ENCODE results near the gene MT2A.
A peak's percentile ranks its signal among the peaks of the same experiment; 100 is the strongest.

Gene MT2A

DNA sequence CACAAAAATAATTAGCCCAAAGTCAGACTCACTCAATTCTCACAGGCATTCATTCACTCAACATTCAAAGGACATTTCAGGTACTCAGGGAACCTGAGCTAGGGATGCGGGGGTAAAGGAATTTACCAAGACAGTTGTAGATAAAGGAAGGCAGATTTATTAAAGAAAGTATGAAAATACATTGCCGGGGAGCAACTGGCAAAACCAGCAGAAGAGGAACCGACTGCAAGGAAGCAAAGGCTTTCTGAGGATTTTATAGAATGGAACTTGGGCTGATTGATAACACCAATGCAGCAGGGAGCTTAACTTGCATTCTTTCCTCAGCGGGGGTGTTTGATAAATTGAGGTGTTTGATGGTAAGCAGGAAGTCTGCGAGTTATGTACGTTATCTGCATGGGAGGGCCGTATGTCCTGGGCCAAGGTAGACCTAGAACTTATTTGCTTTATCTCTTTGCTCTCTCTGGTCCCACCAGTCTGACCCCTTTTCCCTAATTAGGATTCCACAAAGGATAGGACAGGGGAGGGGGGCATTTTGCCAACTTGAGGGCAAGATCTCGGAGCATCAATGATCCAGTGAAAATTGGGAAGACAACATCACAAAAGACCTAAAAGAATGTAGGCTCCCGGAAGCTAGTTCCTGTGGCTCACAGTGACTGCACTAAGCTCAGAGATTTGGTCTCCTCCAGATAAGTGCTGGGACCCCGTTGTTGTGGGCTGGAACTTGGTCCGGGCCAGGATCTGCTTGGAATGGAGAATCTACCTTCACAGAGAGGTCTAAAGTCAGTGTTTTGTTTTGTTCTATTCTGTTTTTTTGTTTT lies 24.8 kb upstream of the MT2A start:
- Histone ChIP-seq H3K4me1 (no peaks in the 10 kb centered on the region), H3K36me3 (no peaks in the 10 kb centered on the region), H3K27me3 (peaks cover 53% of the 10 kb centered on the region), H3K9me3 (no peaks in the 10 kb centered on the region; the same call in 1 of the 2 replicates), H3K4me3 (ENCODE audit: low read depth, low read length) (no peak overlapping the region)
- no peak for DNase-seq
- TF ChIP-seq, protein P1, sequence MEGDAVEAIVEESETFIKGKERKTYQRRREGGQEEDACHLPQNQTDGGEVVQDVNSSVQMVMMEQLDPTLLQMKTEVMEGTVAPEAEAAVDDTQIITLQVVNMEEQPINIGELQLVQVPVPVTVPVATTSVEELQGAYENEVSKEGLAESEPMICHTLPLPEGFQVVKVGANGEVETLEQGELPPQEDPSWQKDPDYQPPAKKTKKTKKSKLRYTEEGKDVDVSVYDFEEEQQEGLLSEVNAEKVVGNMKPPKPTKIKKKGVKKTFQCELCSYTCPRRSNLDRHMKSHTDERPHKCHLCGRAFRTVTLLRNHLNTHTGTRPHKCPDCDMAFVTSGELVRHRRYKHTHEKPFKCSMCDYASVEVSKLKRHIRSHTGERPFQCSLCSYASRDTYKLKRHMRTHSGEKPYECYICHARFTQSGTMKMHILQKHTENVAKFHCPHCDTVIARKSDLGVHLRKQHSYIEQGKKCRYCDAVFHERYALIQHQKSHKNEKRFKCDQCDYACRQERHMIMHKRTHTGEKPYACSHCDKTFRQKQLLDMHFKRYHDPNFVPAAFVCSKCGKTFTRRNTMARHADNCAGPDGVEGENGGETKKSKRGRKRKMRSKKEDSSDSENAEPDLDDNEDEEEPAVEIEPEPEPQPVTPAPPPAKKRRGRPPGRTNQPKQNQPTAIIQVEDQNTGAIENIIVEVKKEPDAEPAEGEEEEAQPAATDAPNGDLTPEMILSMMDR (IDR thresholded peaks at IDR 0.05; ENCODE audit: low read depth, low read length): no peak

DNA sequence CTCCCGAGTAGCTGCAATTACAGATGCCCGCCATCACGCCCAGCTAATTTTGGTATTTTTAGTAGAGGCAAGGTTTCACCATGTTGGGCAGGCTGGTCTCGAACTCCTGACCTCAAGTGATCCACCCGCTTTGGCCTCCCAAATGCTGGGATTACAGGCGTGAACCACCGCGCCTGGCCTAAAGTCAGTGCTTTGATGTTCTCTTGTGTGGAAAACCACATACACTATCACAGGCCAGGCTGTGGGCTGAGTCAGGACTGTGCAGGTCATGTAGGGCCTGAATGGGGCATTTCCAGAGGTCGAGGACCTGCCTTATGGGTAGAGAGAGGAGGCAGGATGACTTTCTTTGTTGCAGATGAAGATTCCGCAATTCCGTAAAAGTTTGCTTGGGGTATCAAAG lies 24.1 kb upstream of the MT2A start:
- H3K36me3 ChIP-seq: no peaks in the 10 kb centered on the region
- no peak for DNase-seq
- no peaks in the 10 kb centered on the region for H3K4me1 ChIP-seq
- peaks cover 60% of the 10 kb centered on the region for H3K27me3 ChIP-seq
- H3K4me3 ChIP-seq (ENCODE audit: low read depth, low read length): no peak overlapping the region
- H3K9me3 ChIP-seq: no peaks in the 10 kb centered on the region; the same call in 1 of the 2 replicates
- TF ChIP-seq, protein P1 (IDR thresholded peaks at IDR 0.05; ENCODE audit: low read depth, low read length): no peak

DNA sequence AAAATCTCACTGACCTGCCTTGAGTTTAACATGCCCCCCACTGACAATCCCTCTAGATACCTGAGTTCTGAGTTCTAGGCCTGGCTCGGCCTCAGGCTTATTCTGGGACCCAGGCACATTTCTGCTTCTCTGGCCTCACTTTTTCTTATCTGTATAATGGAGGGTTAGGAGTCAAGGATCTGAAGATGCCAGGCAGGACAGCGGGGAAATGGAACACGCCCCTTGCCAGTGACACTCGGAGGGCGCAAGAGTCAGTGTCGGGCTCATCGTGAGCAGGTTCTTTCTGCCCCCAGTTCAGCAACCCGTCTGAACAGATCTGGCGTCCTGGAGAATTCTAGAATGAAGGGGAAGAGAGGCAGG lies 19.6 kb upstream of the MT2A start:
- TF ChIP-seq, protein P1 (IDR thresholded peaks at IDR 0.05; ENCODE audit: low read depth, low read length): no peak
- H3K27me3 ChIP-seq: peaks cover 64% of the 10 kb centered on the region
- no peak overlapping the region for H3K4me3 ChIP-seq (ENCODE audit: low read depth, low read length)
- H3K36me3 ChIP-seq: no peaks in the 10 kb centered on the region
- H3K9me3 ChIP-seq: no peaks in the 10 kb centered on the region; the same call in 1 of the 2 replicates
- no peak for DNase-seq
- no peaks in the 10 kb centered on the region for H3K4me1 ChIP-seq

DNA sequence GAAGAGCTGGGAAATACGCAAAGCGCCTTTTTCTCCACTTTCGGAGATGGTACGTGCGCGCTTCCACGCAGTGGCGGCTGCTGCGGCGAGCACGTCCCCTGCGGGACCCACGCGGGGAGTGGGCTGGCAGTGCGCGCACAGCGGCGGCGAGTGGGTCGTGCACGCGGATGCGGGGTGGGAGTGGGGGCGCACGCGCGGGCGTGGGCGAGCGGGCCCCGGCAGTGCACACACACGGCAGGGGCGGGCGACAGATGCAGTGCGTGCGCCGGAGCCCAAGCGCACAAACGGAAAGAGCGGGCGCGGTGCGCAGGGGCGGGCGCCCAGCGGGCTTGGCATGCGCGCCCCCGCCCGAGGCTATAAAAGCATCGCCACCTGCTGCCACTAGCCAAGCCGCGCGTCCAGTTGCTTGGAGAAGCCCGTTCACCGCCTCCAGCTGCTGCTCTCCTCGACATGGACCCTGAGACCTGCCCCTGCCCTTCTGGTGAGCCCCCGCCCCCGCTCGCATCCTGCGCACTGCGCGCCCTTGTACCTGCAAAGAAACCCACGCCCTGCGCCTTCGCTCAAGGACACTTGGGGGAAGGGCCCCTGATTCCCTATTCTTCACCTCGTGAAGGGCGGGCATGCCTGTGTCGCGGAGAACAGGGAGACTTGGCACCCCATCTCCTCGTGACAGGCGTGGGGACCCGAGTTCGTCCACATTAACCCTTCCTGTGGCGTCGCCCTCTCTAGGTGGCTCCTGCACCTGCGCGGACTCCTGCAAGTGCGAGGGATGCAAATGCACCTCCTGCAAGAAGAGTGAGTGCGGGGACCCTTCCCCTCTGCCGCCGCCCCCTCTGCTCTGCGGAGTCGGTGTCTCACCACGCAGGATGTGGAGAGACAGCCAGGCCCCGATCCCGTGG lies 19.0 kb upstream of the MT2A start, which contains the start of gene MT3:
Gene MT3, plus strand, starts transcription at position 388 of the 899 bp plus-strand sequence. Its CDS starts 63 bp downstream, at position 451.
- Histone ChIP-seq H3K9me3 (no peaks in the 10 kb centered on the region; the same call in 1 of the 2 replicates), H3K4me1 (no peaks in the 10 kb centered on the region), H3K36me3 (no peaks in the 10 kb centered on the region), H3K27me3 (peaks cover 57% of the 10 kb centered on the region), H3K4me3 (ENCODE audit: low read depth, low read length) (no peak within 1 kb of the TSS)
- TF ChIP-seq, protein P1 (IDR thresholded peaks at IDR 0.05; ENCODE audit: low read depth, low read length): no peak
- DNase-seq: peak; percentile 31

DNA sequence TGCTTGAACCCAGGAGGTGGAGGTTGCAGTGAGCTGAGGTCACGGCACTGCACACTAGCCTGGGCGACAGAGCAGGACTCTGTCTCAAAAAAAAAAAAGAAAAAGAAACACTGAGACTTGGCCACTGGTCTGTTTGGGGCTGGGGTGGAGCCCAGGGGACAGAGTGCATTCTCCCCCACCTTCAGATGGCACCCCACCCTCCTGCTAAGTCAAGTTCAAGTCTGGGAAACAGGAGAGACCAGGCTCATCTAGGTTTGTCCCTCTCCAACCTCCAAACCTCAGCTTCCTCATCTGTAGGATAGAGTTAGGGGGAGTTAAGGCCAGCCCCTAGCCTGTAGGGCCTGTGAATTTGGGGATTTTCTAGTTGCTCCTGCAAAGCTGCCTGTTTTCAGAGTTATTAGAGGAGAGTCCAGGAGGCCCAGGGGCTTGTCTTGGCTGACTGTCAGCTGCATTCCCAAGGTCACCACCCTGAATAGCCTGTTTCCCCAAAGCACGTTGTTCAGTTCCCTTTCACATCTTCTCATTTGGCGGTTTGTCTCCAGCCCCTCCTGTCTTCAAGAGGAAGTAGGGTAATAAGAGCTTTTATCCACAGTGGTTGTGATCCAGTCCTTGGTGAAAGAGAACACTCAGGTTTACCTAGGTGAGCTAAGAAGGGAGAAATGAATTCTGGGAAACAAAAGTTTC lies 16.9 kb upstream of the MT2A start:
- Histone ChIP-seq H3K36me3 (no peaks in the 10 kb centered on the region), H3K9me3 (no peaks in the 10 kb centered on the region), H3K4me3 (ENCODE audit: low read depth, low read length) (no peak overlapping the region), H3K27me3 (peaks cover 39% of the 10 kb centered on the region), H3K4me1 (no peaks in the 10 kb centered on the region)
- DNase-seq: no peak
- TF ChIP-seq, protein P1 (IDR thresholded peaks at IDR 0.05; ENCODE audit: low read depth, low read length): no peak

All from BE2C (cell line).